Osteoblast (primary cell): Measurements from ENCODE around the gene KIF1B. TPM values are rescaled to one million over a fixed set of nuclear protein-coding genes. Genes with fewer than 3 reads are reported as not detected.

Source experiments
- DNase-seq: peaks from one replicate; pipeline ENCODE4 v3.0.0; 2011; ENCODE audit warnings: low spot score, mixed read lengths; ENCODE audit not compliant: insufficient read length; ENCODE audit errors: missing footprints
- H2AFZ ChIP-seq: 2 replicates; pipeline ENCODE4 v1.6.0; 2011; ENCODE audit warnings: mild to moderate bottlenecking, low read length
- H3K27ac ChIP-seq: 2 replicates; pipeline ENCODE4 v1.5.1; 2011; ENCODE audit warnings: mild to moderate bottlenecking, low read depth, low read length, moderate library complexity
- H3K27me3 ChIP-seq: 2 replicates; pipeline ENCODE4 v1.6.0; 2012; ENCODE audit warnings: mild to moderate bottlenecking, control low read depth, inconsistent platforms, low read length, moderate library complexity; ENCODE audit not compliant: insufficient read depth
- H3K36me3 ChIP-seq: 2 replicates; pipeline ENCODE4 v1.5.1; 2011; ENCODE audit warnings: mild to moderate bottlenecking, low read length, control low read depth, moderate library complexity; ENCODE audit not compliant: insufficient read depth
- H3K4me1 ChIP-seq: 2 replicates; pipeline ENCODE4 v1.5.1; 2011; ENCODE audit warnings: mild to moderate bottlenecking, low read length, control low read depth, moderate library complexity; ENCODE audit not compliant: insufficient read depth
- H3K4me2 ChIP-seq: 2 replicates; pipeline ENCODE4 v1.6.0; 2011; ENCODE audit warnings: mild to moderate bottlenecking, low read length; ENCODE audit not compliant: insufficient read depth
- H3K4me3 ChIP-seq: fragments of 200-600 bp; sonication (generic); 3 replicates; pipeline ENCODE4 v1.5.1; 2012; ENCODE audit warnings: mild to moderate bottlenecking, low read length, inconsistent platforms; ENCODE audit not compliant: insufficient read depth
- H3K79me2 ChIP-seq: 2 replicates; pipeline ENCODE4 v1.6.0; 2012; ENCODE audit warnings: mild to moderate bottlenecking, low read length, control low read depth, inconsistent platforms; ENCODE audit not compliant: insufficient read depth
- H3K9me3 ChIP-seq: 2 replicates; pipeline ENCODE4 v1.5.1; 2011; ENCODE audit warnings: low read depth, low read length, control low read depth
- H4K20me1 ChIP-seq: 2 replicates; pipeline ENCODE4 v1.6.0; 2012; ENCODE audit warnings: mild to moderate bottlenecking, low read length, control low read depth; ENCODE audit not compliant: insufficient read depth
- total RNA-seq: library from RNA; depleted of rRNA; stranded (reverse); fragments of >200 nt; gene quantifications from 2 replicates; pipeline ENCODE4 v1.2.3, GENCODE V29; 2012
- TF ChIP-seq, protein P1 (sequence below): IDR thresholded peaks from 2 replicates; pipeline ENCODE4 v1.5.1; 2011; ENCODE audit warnings: mild to moderate bottlenecking, low read depth, low read length, moderate library complexity; ENCODE audit errors: extremely low read depth

The KIF1B gene
- total RNA-seq, 1 donor, result 35.8 TPM

DNA sequence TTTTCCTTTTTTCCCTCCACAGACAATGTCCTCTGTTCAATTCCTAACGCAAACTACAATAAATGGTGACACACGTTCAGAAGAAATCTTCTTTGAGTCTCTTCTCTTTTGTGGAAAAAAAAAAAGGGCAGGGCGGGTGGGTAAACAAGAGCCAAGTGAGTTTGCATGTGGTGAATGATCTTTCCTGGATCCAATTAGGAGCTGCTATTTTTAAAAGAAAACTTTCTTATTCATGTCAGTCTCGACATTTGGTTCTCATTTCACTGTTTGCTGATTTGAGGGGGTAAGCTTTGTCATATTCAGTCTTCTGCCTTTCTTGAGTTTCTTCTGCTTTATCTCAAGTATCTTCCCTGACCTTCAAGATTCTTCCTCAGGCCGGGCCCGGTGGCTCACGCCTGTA is 29.2 kb upstream of the KIF1B start:
- H3K4me2 ChIP-seq, result no peak overlapping the region
- H3K79me2 ChIP-seq, result no peaks in the 10 kb centered on the region
- no peaks in the 10 kb centered on the region for H3K27me3 ChIP-seq
- H3K4me3 ChIP-seq, result no peak overlapping the region
- no peaks in the 10 kb centered on the region for H3K4me1 ChIP-seq
- DNase-seq, result no peak
- no peaks in the 10 kb centered on the region for H4K20me1 ChIP-seq
- no peak overlapping the region for H3K27ac ChIP-seq
- no peak overlapping the region for H2AFZ ChIP-seq
- H3K36me3 ChIP-seq, result peaks cover 20% of the 10 kb centered on the region
- TF ChIP-seq, protein P1, sequence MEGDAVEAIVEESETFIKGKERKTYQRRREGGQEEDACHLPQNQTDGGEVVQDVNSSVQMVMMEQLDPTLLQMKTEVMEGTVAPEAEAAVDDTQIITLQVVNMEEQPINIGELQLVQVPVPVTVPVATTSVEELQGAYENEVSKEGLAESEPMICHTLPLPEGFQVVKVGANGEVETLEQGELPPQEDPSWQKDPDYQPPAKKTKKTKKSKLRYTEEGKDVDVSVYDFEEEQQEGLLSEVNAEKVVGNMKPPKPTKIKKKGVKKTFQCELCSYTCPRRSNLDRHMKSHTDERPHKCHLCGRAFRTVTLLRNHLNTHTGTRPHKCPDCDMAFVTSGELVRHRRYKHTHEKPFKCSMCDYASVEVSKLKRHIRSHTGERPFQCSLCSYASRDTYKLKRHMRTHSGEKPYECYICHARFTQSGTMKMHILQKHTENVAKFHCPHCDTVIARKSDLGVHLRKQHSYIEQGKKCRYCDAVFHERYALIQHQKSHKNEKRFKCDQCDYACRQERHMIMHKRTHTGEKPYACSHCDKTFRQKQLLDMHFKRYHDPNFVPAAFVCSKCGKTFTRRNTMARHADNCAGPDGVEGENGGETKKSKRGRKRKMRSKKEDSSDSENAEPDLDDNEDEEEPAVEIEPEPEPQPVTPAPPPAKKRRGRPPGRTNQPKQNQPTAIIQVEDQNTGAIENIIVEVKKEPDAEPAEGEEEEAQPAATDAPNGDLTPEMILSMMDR, result no peak
- H3K9me3 ChIP-seq, result no peaks in the 10 kb centered on the region

DNA sequence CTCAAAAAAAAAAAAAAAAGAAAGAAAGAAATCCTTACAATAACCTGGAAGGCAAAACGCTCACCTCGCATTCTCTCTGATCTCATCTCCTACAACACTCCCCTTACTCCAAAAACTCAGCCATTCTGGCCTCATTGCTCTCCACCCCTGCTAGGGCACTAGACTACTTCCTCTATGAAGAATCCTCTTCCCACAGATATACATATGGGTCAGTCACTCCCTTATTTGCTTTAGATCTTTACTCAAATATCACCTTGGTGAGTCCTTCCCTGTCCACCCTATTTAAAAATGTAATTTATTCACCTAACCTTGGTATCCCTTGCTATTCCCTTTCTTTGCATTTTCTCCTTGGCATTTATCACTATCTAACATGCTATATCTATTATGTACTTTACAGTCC is 24.6 kb upstream of the KIF1B start:
- no peaks in the 10 kb centered on the region for H3K27me3 ChIP-seq
- no peak overlapping the region for H3K4me2 ChIP-seq
- TF ChIP-seq, protein P1, result no peak
- H3K4me1 ChIP-seq, result no peaks in the 10 kb centered on the region
- H2AFZ ChIP-seq, result no peak overlapping the region
- H3K4me3 ChIP-seq, result no peak overlapping the region
- H4K20me1 ChIP-seq, result no peaks in the 10 kb centered on the region
- H3K79me2 ChIP-seq, result no peaks in the 10 kb centered on the region
- DNase-seq, result no peak
- peaks cover 5% of the 10 kb centered on the region for H3K36me3 ChIP-seq
- no peaks in the 10 kb centered on the region for H3K9me3 ChIP-seq
- H3K27ac ChIP-seq, result no peak overlapping the region

DNA sequence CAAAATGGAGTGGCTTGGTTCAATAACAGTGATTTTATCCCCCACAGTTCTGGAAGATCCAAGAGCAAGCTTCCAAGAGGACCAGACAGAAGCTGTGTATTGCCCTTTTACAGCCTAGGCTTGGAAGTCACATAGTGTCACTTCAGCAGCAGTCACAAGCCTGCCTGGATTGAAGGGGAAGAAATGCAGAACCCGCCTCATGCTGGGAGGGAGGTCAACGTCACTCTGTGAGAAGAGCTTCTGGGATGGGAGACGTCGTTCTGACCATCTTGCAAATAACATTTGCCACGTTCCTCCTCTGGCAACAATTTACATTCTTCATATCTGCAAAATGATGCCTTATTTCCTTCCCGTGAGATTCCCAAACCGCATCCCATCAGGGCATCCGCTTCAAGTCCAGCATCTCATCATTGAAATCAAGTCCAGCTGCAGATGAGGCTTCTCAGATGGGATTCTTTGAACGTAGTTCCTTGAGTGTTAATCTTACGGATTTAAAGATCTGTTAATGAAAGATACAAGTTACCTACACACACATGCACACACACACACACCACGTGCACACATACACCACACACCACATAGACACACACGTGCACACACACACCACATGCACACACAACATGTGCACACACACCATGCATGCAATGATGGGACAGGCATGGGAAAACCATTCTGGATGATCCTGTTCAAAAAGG is 23.9 kb upstream of the KIF1B start:
- no peak for DNase-seq
- H3K79me2 ChIP-seq, result no peaks in the 10 kb centered on the region
- TF ChIP-seq, protein P1, result no peak
- H3K27me3 ChIP-seq, result no peaks in the 10 kb centered on the region
- H4K20me1 ChIP-seq, result no peaks in the 10 kb centered on the region
- H3K4me2 ChIP-seq, result no peak overlapping the region
- no peaks in the 10 kb centered on the region for H3K36me3 ChIP-seq
- no peak overlapping the region for H2AFZ ChIP-seq
- H3K9me3 ChIP-seq, result no peaks in the 10 kb centered on the region
- no peak overlapping the region for H3K27ac ChIP-seq
- H3K4me1 ChIP-seq, result no peaks in the 10 kb centered on the region
- no peak overlapping the region for H3K4me3 ChIP-seq

DNA sequence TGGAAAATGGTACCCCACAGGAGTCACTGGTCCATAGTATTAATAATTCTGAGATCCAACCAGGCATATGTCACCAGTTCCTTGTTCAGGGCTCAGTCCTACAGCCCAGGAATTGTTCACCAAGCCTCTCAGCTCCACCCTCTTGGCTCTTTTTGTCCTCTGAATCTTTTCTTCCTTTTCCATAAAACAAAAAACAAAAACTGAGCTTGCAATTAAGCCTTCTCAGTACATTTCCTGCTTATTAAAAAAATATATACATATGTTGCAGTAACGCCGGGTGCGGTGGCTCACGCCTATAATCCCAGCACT is 23.4 kb upstream of the KIF1B start:
- no peaks in the 10 kb centered on the region for H4K20me1 ChIP-seq
- no peaks in the 10 kb centered on the region for H3K36me3 ChIP-seq
- no peak overlapping the region for H3K27ac ChIP-seq
- no peak overlapping the region for H3K4me3 ChIP-seq
- no peaks in the 10 kb centered on the region for H3K27me3 ChIP-seq
- no peaks in the 10 kb centered on the region for H3K79me2 ChIP-seq
- no peak overlapping the region for H2AFZ ChIP-seq
- no peaks in the 10 kb centered on the region for H3K9me3 ChIP-seq
- H3K4me2 ChIP-seq, result no peak overlapping the region
- H3K4me1 ChIP-seq, result no peaks in the 10 kb centered on the region
- TF ChIP-seq, protein P1, result no peak
- no peak for DNase-seq
